D721Med (cell line): ENCODE data around the gene ALOX12.
A peak's percentile ranks its signal among the peaks of the same experiment; 100 is the strongest.

Experiments
- DNase-seq: peaks from one replicate; pipeline ENCODE4 v3.0.0; 2011; ENCODE audit warnings: low spot score; ENCODE audit not compliant: insufficient read length
- FAIRE-seq: peaks from 2 replicates; lab custom pipeline; 2011; peaks lifted over from hg19 to GRCh38; lab: Jason Lieb, UNC
- CTCF ChIP-seq: IDR thresholded peaks from 2 replicates; pipeline ENCODE4 v1.5.1; 2012; ENCODE audit warnings: mild to moderate bottlenecking, control low read depth; ENCODE audit not compliant: insufficient read depth; ENCODE audit errors: missing control alignments

ALOX12 gene

GRCh38 chr17:7041607-7042500 lies 46.0 kb downstream of the ALOX12 start:
- FAIRE-seq (no peak), DNase-seq (no peak)
- no peak for TF ChIP-seq CTCF

DNA sequence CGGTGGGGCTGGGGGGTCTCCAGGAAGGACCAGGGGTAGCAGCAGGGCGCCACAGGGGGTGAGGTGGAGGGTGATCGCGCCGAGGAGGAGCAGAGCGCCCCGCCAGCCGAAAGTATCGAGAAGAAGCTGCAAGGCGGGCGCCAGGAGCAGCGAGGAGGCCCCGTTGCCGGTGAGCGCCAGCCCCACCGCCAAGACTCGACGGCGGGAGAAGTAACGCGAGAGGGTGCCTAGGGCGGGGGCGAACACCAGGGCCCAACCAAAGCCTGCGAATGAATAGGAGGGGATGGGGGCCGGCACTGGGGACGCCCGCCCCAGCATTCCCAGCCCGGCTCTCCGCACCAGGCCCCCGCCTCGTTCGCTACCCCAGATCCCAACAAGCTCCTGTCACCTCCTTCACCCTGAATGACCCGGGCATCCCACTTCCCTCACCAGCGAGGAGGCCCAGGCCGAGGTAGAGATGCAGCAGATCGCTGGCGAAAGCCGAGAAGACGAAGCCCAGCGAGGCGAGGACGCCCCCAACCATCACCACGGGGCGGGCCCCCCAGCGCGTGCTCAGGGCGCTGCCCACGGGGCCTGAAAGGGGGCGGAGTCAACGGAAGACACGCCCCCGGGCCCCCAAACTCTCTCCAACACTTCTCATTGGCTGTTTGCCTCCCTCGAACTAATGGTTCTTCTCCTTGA lies 46.8 kb downstream of the ALOX12 start:
- DNase-seq = no peak
- FAIRE-seq = no peak

GRCh38 chr17:7043182-7043496 lies 47.3 kb downstream of the ALOX12 start:
- no peak for TF ChIP-seq CTCF
- DNase-seq = no peak
- FAIRE-seq = no peak

More for the DNA sequence above, 46.8 kb downstream of the ALOX12 start:
- TF ChIP-seq CTCF = no peak

DNA sequence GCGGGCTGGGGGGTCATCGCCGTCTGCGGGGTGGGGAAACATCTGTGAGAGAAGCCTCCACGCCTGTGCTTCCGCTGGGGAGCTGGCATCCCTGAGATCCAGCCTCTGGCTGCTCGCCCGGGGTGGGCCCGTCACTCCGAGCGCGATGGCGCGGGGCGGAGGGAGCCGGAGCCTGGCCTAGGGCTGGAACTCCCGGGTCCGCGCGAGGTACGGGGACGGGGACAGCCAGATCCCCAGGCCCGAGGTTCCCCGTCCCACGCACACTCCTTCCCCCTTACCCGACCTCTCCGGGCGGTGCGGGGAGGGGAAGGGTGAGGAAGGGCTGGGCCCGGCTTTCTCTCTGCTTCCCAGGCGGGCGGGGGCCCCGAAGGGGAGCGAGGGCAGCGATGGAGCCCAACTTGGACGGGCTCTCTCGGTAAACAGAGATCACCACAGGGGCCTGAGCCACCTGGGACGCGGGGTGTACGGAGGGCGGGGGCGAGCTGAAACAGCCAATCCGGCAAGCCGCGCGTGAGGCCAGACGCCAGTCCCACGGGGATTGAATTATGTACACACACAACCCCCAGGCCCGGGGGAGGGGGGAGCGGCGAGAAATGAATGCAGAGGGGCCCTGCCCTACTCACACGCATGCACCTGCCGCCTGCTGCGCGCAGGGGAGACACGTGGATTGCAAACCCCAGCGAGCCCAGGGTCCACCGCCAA lies 47.8 kb downstream of the ALOX12 start, which contains the start of gene SLC16A11:
TSS of gene SLC16A11 (minus strand) at position 596 of the 702 bp plus-strand sequence. CDS start at position 17, 579 bp downstream.
- FAIRE-seq (no peak), DNase-seq (no peak)
- TF ChIP-seq CTCF = no peak

GRCh38 chr17:7045492-7046126 lies 49.8 kb downstream of the ALOX12 start:
- no peak for FAIRE-seq
- DNase-seq = no peak

More at GRCh38 chr17:7045492-7046126, 49.8 kb downstream of the ALOX12 start:
- TF ChIP-seq CTCF = peak; percentile 75
